ENCODE measurements around the gene NUP210. TPM values are rescaled to one million over a fixed set of nuclear protein-coding genes. Genes with fewer than 3 reads are reported as not detected.

NUP210 gene
- total and polyA plus RNA-seq, 7 experiments from 2014 or later = 52.6 to 164 (median 138) TPM

DNA sequence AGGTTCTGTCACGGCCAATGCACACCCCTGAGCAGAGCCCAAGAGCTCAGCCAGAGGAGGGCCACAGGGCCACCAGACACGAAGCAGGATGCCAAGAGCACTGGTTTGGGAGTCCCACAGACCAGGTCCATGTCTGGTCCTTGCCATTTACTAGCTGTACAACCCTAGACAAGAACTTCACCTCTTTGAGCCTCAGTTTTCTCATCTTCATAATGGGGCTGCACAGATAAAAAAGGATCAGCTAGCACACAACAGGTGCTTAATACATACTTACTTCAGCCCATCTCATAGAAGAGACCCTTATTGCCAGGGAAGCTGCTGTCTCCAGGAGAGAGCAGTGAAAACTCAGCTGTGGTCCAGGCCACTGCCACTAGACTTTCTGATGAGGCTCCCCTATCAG is 152.0 kb downstream of the NUP210 start:
- intact Hi-C loops (cut with micrococcal nuclease) = no loop called here
- Mint-ChIP-seq H3K4me1 (peaks cover 0 to 6% (median 3%) of the 10 kb centered on the region in 7 donors), H3K27me3 (peaks cover 0 to 26% (median 10%) of the 10 kb centered on the region in 5 donors), H3K4me3 (no peak overlapping the region), H3K27ac (peak overlapping the region in 1 of 9 donors; percentile 65), H3K36me3 (peaks cover 0 to 8% (median 0%) of the 10 kb centered on the region in 5 donors), H3K9me3 (peaks cover 0 to 22% (median 2%) of the 10 kb centered on the region in 11 donors)
- no peak for ATAC-seq
- H3K36me3 ChIP-seq (ENCODE audit: control insufficient read depth in 2 of 3, insufficient read depth in 3 of 3, low read length in 3 of 3) = no peaks in the 10 kb centered on the region
- CTCF ChIA-PET = no interaction called here
- no peaks in the 10 kb centered on the region for H3K4me1 ChIP-seq (ENCODE audit: control insufficient read depth in 2 of 2, insufficient read depth in 2 of 2, low read length in 2 of 2)
- no peak overlapping the region for H3K27ac ChIP-seq (ENCODE audit: low read depth, low read length)
- POLR2A ChIA-PET = no interaction called here
- no peak for DNase-seq
- peaks cover 0 to 2% of the 10 kb centered on the region in 2 donors for H3K27me3 ChIP-seq (ENCODE audit: control insufficient read depth in 2 of 2, insufficient read depth in 2 of 2, low read length in 2 of 2)
- no peaks in the 10 kb centered on the region for H3K9me3 ChIP-seq (ENCODE audit: control insufficient read depth in 2 of 3, low read length in 3 of 3)
- H3K4me3 ChIP-seq (ENCODE audit: low read length) = no peak overlapping the region

DNA sequence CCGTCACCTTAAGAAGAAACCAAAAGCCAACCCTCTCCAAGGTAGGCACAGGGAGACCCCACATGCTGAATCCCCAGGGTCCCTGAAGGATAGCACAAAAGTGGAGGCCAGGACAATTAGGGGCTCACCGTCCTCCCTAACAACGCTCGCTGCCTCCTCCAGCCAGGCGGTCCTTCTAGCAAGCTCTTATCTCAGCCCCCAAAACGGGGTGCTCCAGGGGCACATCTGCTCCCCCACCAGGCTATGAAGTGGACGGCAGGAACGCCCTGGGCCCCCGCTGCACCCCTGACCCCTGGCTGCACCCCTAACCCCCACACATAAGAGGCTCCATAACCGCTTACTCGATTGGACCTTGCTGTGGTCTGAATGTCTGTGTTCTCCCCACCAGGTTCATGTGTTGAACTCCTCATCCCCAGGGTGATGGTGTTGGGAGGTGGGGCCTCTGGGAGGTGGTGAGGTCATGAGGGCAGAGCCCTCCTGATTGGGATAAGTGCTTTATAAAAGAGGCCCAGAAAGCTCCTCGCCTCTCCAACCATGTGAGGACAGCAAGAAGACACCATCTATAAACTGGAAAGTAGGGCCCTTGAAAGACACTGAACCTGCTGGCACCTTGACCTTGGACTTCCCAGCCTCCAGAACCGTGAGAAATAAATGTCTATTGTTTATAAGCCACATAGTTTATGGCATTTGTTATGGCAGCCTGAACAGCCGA is 153.3 kb downstream of the NUP210 start:
- H3K27ac Mint-ChIP-seq = no peak overlapping the region
- peaks cover 0 to 23% (median 10%) of the 10 kb centered on the region in 5 donors for H3K27me3 Mint-ChIP-seq
- no peaks in the 10 kb centered on the region for H3K9me3 ChIP-seq (ENCODE audit: control insufficient read depth in 2 of 3, low read length in 3 of 3)
- H3K36me3 Mint-ChIP-seq = peaks cover 0 to 8% (median 0%) of the 10 kb centered on the region in 5 donors
- no peak overlapping the region for H3K27ac ChIP-seq (ENCODE audit: low read depth, low read length)
- peaks cover 6 to 15% (median 12%) of the 10 kb centered on the region in 7 donors for H3K4me1 Mint-ChIP-seq
- DNase-seq (no peak), ATAC-seq (no peak)
- ChIA-PET POLR2A (no interaction called here), CTCF (interaction anchor here (0.8 kb wide), 1 partner anchor 201 kb away, joined by 4 read pairs; no protein-coding TSS in a partner anchor)
- no peaks in the 10 kb centered on the region for H3K36me3 ChIP-seq (ENCODE audit: control insufficient read depth in 2 of 3, insufficient read depth in 3 of 3, low read length in 3 of 3)
- peaks cover 0 to 22% (median 2%) of the 10 kb centered on the region in 11 donors for H3K9me3 Mint-ChIP-seq
- peaks cover 0 to 2% of the 10 kb centered on the region in 2 donors for H3K27me3 ChIP-seq (ENCODE audit: control insufficient read depth in 2 of 2, insufficient read depth in 2 of 2, low read length in 2 of 2)
- intact Hi-C loops (cut with micrococcal nuclease) = no loop called here
- no peak overlapping the region for H3K4me3 Mint-ChIP-seq
- no peak overlapping the region for H3K4me3 ChIP-seq (ENCODE audit: low read length)
- peaks cover 0 to 8% of the 10 kb centered on the region in 2 donors for H3K4me1 ChIP-seq (ENCODE audit: control insufficient read depth in 2 of 2, insufficient read depth in 2 of 2, low read length in 2 of 2)

Other genes with a start within 250 kb of the NUP210 start
- 1 to 10 TPM; 1.2 to 8.0 (median 7.3) TPM for gene HDAC11, start 60.0 kb upstream of the NUP210 start, total RNA-seq
- 1 to 10 TPM; 4.5 to 6.3 TPM for gene HDAC11, start 60.0 kb upstream of the NUP210 start, polyA plus RNA-seq
- 1 to 10 TPM in 1 of 5 experiments, under 1 TPM in 1, not detected in 3; 0.11 to 1.5 TPM for gene FBLN2, start 128.8 kb upstream of the NUP210 start, total RNA-seq
- gene FBLN2, start 128.8 kb upstream of the NUP210 start, polyA plus RNA-seq = not detected

Measured in naive thymus-derived CD4-positive, alpha-beta T cell (primary cell).